NCI-H2227 treated with DMSO at 0.1 percent for 48 hours (cell line): ENCODE measurements around the gene R3HDM4.
A peak's percentile ranks its signal among the peaks of the same experiment; 100 is the strongest.

ENCODE experiments used
- DNase-seq: peaks from one replicate; lab custom pipeline; 2025; lab: John Stamatoyannopoulos, UW

Gene R3HDM4

DNA sequence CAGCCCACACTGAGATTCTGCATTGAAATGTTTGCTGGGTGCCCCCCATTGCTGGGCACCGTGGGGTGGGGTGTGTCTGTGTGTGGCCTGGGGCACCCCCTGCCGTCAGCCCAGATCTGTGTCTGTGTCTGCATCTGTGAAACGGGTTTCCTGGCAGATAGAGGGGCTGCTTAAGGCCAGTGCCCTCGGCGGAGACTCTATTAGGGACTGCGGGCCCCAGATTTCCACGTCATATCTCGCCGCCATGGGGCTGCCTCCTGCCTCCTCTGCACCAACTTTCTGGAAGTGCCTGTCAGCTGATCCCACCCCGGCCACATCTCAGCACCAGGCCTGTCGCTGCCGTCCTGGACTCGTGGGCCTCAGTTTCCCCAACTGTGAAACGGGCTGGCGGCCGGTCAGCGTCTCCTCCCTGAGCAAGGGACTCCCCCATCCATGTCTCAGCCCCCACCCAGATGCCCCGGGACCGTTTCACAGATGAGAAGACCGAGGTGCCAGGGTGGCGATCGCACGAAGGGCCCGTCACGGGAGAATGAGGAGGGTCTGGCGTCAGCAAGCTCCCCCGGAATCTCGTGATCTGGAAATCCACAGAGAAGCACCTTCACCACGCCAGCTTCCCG, 34.2 kb upstream of the R3HDM4 start:
- no peak for DNase-seq

DNA sequence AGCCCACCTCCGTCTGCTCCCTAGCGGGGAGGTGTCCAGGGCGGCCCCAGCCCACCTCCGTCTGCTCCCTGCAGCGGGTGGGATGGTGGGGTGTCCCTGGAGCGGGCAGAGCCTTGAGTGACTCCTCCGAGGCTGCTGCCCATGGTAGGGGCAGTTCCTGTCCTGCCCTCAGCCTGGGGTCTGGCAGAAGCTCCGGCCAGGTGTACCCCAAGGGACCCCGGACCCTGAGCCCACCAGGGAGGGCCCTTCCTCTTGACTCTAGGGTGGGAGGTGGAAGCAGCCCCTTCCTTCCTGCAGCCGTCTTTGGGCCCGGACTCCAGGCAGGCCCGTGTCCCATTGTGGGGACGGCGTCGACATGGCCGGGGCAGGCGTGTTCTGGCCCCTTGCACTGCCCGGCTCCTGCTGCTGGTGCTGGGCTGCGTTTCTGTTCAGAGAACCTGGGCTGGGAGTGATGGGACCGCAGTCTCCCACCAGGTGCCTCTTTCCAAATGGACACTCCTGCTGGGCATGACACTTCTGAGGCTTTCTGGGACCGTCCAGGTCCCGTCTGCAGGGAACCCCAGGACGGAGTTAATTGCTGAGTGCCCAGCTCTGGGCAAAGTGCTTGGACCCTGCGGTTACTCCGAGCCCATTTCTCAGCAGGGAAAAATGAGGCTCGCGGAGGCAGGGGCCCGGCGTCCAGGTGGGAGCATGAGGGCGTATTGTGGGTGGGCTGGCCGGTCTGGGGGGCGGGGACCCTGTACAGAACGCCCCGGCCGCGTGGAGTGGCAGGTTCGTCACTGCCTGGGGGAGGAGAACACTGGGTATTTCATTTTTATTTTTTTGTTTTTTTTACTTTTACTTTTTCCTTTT, 32.6 kb upstream of the R3HDM4 start:
- no peak for DNase-seq

DNA sequence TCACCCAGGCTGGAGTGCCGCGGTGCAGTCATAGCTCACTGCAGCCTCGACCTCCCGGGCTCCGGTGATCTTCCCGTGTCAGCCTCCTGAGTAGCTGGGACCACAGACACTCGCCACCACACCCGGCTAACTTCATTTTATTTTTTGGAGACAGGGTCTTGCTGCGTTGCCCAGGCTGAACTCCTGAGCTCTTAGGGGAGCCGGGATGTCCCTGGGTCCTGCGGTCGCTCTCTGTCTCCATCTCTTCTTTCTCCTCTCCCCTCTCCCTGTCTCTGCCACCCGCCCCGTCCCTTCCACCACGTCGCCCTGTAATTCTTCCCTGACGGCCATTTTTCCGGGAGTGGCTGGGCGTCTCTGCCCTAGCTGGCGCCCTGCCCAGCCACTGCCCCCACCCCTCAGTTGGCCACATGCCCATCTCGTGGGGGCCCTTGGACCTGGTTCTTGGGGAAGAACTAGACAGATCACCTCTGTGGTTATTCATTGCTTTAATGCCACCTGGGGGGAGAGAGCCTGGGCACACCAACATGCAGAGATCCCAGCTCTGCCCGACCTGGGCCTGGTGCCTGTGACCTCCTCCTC, 31.7 kb upstream of the R3HDM4 start:
- no peak for DNase-seq

DNA sequence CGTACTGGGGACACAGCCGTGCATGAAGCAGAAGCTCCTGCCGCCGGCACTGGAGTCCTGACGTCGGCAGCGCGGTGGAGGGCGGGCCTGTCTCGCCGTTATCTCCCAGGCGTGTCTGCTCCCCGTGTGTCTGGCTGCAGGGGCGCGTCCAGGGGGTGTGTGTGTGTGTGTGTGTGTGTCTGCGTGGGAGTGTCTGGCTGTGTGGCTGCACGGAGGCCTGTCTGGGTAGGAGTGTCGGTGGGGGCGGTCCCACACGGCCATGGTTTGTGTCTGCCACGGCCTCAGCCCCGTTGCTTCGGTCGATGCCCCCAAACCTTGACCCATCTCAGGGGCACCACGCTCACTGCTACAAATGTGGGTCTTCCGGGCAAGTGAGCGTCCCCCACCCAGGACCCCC, 31.1 kb upstream of the R3HDM4 start:
- DNase-seq, result peak; percentile 29

DNA sequence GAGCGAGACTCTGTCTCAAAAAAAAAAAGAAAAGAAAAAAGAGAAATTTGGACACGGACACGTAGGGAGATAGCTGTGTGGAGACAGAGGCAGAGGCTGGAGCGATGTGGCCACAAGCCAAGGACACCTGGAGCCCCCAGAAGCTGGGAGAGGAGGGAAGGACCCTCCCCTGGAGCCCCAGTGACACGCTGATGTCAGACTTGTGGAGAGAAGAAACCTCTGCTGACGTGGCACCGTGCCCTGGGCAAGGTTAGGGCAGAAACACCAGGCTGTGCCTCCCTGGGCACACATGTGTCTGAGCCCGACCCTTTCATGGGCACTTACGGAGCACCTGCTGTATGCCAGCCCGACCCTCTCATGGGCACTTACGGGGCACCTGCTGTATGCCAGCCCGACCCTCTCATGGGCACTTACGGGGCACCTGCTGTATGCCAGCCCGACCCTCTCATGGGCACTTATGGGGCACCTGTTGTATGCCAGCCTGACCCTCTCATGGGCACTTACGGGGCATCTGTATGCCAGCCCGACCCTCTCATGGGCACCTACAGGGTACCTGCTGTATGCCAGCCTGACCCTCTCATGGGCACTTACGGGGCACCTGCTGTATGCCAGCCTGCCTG, 30.6 kb upstream of the R3HDM4 start:
- no peak for DNase-seq

DNA sequence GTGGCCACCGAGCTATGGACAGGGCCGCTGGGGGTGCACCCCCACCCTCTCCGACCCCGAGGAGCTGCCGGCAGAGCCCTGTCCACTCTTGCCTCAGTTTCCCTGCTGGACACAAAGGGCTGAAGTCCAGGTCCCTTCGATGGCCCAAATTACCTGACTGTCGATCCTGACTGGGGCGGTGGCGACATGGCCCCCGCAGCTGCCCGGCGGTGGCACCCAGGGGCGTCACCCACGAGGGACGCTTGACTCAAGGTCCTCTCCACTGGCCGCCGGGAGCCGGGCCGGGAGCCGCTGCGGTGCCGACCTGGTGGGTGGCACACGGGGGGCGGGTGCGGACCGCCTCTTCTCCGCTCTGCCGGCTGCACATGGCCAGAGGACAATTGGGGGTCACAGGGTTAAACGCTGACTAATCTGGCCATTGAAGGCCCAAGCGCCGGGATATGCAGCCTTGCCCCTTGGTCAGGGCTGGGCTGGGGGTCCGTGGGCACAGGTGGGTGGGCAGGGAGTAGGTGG, 29.2 kb upstream of the R3HDM4 start:
- no peak for DNase-seq

DNA sequence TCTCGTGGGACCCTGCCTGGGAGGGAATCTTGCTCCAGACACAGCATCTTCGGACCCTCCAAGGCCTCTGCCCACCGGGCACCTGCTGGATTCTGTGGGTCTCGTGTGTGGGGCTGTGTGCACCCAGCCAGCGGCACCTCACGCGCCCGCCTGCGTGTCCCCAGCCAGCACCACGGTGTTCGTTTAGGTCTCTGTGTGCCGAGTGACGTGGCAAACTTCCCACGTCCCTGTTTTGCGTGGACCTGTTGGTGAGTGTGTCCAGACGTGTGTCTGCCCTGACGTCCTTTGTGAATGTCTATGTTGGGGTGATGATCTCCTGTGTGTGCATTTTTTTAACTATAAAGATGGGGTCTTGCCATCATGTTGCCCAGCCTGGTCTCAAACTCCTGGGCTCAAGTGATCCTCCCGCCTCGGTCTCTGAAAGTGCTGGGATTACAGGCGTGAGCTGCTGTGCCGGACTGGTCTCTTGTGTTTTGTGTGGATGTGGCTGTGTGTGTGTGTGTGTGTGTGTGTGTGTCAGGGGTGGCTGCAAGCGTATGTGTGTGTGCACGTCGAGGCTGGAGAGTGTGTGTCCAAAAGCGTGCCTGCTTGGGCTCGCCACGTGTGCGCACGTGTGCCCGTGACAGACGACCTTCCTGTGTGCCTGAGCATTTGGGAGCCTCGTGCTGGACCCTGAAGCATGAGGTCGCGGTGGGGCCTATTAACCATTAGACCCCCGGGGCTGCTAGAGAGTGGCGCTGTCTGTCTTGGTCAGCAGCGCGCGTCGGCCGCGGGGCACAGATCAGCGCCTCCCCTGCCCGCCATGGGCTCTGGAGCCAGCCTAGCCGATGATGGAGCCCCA, 28.5 kb upstream of the R3HDM4 start:
- no peak for DNase-seq

DNA sequence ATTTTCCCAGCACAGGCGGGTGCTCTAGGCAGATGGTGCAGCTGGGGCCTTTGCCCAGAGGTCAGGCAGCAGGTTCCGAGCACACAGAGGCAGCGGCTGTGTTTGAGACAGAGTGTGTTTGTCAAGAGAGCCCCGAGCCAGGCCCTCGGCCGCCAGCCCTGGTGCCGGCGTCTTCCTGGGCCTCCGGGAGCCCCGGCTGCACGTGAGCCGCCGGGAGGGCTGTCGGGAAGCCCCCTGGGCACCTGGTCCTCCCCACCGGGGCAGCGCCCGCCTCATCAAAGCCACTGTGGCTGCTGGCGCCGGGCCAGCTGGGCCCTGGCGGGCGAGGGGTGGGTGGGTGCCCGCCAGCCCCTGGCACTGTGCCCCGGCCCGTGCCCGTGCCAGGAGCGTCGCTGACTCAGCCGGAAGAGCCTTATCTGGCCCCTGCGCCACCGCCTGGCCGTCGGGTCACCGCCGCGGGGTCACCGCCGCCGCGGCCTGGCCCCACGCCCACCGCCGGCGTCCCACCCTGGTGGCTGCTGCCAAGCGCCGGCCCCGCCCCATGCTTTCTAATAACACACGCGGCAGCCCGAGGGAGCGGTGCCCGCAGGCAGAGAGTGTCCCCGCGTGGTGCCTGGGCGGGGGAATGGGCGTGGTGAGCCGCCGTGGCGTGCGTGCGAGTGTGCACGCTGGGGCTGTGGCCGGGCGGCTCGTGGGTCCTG, 27.7 kb upstream of the R3HDM4 start:
- DNase-seq, result peak; percentile 11

DNA sequence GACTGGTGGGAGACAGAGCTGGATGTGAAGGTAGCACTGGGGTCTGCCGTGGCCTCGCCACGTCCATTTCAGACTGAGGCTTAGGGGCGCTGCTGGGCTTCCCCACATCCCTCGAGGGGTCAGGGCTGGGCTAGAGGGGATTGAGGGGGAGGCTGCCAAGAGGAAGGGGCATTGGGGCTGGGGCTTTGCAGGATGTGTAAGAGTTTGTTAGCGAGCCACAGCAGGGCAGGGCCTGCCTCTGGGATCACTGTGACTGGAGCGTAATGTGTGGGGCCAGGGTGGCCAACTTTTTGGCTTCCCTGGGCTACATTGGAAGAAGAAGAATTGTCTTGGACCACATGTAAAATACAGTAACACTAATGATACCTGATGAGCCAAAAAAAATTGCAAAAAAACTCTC, 26.9 kb upstream of the R3HDM4 start:
- no peak for DNase-seq

DNA sequence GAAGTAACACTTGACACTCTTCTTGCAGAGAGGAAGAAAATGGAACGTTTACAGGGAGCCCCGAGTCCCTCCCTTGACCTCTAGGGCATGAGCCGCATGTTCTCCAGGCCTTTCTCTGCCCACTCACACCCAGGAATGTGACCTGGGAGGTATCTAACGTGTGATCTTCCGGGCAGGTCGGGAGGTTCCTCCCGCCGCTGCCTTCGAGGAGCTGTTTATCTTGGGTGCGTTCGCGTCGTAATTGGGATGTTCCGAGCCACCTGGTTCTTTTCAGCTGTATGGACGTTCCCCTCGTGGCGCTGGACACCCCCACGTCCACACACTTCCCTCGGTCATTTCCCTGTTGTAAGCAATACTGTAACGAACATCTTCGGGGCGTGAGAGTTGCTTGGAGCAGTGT, 26.4 kb upstream of the R3HDM4 start:
- no peak for DNase-seq

DNA sequence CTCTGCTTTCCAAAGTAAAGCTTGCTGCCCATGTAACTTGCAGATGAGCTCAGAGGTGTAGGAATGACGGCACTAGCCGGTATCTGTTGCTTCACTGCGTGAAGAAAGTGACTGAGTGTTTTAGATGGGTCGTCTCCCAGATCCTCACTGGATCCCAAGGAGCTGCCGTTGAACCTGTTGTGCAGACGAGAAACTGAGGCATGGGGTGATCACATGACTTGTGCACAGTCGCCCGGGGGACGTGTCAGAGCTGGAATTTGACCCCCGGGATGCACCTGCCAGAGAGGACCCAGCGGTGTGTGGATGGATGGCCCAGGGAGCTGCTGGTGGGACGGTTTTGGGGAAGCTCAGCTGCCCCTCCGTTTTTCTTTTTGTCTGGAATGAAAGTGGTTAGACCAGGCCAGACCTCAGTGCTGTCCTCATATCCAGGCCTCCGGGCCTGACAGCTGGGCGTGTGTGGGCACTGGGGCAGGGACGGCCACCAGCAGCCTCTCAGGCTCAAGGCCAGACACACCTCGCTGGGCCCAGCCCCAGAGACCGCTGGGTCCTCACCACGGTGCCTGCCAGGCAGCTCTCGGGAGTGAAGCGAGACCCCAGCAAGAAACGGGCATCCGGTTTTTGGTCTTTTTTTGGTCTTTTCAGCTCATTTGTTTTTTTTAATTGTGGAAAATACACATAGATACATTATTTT, 25.4 kb upstream of the R3HDM4 start:
- DNase-seq, result no peak

DNA sequence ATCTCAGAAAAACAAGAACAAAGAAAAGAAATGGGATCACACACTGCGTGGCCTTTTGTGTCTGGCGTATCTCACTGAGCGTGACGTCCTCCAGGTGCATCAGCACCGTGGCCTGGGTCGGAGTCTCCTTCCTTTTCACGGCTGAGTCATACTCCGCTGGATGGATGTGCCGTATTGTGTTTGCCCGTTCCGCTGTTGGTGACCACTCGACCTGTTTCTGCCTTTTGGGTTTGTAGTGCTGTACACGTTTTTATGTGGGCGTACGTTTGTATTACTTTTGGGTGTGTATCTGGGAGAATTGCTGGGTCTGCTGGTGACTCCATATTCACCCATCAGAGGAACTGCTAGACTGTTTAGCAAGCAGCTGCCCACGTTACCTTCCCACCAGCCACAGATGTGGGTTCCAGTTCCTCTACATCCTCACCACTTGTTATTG, 24.3 kb upstream of the R3HDM4 start:
- DNase-seq, result no peak

DNA sequence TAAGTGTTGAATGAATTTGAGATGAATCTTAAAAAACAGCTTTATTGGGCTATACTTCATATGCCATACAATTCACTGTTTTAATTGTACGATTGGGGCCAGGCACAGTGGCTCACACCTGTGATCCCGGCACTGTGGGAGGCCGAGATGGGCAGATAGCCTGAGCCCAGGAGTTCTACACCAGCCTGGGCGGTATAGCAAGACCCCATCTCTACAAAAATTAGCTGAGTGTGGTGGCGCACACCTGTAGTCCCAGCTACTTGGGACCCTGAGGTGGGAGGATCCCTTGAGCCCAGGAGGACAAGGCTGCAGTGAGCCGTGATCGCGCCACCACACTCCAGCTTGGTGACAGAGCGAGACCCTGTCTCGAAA, 23.1 kb upstream of the R3HDM4 start:
- no peak for DNase-seq

DNA sequence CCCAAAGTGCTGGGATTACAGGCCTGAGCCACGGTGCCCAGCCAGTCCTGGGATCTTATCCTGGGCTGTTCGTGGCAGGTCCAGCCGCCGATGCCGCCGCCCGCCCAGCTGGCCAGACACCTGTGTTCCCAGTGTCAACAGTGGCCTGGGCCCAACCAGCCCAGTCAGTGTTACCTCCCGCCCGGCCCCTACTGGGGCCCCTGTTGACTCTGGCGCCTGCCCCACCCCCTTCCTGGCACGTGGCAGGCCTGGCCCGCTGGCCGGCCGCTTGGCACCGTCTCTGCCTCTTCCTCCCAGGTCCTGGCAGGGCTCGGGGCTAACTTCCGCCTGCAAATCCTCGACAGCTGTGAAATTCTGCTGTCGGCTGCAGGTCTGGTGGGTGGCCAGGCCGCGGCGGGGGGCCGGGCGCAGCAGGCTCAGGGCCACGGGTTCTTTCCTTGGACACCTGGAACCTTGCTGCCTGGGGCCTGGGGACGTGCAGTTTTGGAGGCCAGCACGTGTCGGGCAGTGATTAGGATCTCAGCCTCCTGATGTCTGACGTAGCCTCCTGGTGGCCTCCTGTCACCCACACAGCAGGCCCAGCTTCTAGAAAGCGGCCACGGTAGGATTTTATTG, 22.0 kb upstream of the R3HDM4 start:
- DNase-seq, result no peak

DNA sequence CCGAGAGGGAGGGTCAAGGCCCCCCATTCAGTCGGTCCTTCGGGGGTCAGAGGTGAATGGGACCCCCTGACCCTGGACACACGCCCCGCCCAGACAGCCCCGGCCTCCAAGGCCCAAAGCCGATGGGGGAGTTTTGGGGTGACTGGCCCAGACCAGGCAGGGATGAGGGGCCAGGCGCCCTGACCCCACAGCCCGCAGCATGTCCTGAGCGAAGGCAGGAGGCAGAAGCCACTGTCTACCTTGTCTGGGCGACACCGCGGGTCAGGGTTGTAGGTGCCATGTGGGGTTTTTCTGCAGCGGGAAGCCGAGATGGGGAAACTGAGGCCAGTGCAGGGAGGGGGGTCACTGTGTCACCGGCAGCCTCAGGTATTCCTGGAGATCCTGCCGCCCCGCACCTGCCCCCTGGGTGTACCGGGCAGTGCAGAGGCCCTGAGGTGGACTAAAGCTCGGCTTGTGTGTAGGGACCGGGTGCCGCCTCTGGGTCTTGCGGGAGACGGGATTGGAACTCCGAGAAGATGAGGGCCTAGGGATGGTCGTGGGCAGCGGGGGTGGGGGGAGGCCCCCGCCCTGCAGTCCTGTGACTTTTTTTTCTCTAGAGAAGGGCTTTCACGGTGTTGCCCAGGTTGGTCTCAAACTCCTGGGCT, 21.3 kb upstream of the R3HDM4 start:
- no peak for DNase-seq

DNA sequence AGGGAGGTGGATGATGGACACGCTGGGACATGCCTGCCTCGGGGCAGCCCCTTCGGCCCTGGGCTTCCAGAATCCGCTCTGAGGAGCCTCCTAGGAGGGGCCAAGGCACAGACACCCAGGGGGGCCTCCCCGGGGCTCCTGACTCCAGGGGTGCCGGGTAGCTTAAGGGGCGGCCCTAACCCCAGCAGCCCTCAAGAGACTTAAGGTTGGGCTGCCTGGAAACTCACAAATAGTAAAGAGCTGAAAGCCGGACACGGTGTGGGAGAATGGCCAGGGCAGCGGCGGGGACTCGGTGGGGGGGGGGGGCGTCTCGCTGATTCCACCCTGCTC, 20.5 kb upstream of the R3HDM4 start:
- no peak for DNase-seq

DNA sequence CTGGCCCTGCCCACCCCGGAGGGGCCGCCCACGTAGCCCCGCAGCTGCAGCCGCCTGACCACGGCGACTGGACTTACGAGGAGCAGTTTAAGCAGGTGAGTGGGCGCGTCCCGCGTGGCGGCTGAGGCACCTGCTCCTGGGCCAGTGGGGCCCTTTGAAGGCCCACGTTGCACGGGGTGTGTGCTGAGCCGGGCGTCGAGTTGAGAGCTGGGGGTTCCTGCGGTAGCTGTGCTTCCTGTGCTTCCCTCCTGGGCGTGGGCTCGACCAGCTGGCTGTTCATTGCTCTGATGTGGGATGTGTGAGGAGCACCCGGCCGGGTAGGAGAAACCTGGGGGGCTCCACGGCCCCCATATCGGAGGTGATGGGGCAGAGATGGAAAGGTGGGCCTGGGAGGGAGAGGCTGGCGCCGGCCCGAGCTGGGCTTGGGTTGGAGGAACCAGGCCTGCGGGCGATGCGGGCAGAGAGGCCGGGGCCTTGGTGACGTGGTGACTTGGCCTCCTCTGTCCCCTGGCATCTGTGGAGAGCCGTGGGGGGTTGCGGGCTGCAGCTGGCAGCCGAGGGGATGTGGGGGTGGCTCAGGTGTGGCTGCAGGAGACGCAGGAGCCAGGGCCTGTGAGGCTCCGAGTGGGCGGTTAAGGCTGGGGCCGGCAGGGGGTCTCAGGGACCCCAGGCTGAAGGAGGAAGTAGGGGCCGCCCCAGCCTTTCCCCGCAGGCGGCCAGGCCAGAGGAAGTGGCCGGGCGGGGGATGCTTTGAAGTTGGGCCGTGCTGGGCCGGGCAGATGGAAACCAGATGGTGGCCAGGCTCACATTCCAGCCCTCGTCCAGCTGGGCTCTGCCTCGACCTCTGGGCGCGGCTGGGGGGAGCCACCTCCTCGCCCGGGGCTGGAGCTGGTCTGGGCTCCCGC, 19.9 kb upstream of the R3HDM4 start:
- DNase-seq, result no peak

DNA sequence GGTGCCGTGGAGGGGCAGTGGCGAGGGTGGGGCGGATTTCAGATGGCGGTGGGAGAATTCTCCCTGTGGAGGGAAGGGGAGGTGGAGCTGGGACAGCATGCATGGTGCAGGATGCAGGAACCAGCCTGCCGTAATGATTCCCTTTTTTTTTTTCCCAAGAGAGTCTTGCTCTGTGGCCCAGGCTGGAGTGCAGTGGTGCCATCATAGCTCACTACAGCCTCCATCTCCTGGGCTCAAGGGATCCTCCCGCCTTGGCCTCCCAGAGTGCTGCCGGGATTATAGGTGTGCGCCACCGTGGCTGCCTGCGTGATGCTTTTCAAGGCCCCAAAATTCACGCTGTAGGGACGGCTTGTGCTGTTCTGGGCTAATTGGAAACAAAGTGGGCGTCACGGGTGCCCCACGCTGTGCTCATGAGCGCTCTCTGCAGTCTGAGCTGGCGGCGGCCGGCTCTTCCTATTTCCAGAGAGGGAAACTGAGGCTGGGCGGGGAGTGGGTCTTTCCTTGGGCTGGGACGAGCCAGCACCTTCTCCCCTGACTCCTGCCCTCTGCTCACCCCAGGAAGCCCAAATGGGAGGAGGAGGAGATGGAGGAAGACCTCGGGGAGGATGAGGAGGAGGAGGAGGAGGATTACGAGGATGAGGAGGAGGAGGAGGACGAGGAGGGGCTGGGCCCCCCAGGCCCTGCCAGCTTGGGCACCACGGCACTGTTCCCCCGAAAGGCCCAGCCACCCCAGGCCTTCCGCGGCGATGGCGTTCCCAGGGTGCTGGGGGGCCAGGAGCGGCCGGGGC, 19.0 kb upstream of the R3HDM4 start:
- DNase-seq, result no peak
